A549 (cell line): ENCODE data around the gene BICRAL.

Experiments used
- POLR2A ChIP-seq: IDR thresholded peaks from 2 replicates; pipeline ENCODE4 v1.6.1; 2012; ENCODE audit warnings: mild to moderate bottlenecking, low read length
- RCOR1 ChIP-seq: fragments of 150-350 bp; IDR thresholded peaks from 2 replicates; pipeline ENCODE4 v1.6.1; 2014; ENCODE audit warnings: antibody characterized with exemption, low read length, low read depth
- TF ChIP-seq, protein P1 (sequence below): fragments of >200 bp; sonication (Bioruptor Twin); formaldehyde crosslinking; IDR thresholded peaks from 3 replicates; pipeline ENCODE4 v1.5.1; 2016

DNA sequence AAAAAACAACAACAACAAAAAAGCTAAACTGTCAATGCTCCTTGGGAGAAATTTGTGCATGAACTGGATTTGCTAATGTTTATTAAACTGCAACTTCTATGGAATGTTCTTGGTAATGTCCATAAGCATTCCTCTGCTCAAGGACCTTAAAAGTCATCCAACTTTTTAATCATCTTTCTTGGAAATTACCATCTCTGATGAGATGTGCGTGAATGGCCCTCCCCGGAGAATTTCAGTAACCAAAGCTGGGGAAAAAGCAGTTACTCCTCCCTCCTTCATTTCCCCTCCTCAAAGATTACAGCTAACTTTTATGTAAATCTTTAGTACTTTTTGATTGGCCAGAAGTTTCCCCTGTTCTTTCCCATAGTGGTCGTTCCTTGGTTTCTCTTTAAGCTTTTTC lies 41.1 kb upstream of the BICRAL start:
- TF ChIP-seq RCOR1 (no peak), POLR2A (no peak)
- TF ChIP-seq, protein P1, sequence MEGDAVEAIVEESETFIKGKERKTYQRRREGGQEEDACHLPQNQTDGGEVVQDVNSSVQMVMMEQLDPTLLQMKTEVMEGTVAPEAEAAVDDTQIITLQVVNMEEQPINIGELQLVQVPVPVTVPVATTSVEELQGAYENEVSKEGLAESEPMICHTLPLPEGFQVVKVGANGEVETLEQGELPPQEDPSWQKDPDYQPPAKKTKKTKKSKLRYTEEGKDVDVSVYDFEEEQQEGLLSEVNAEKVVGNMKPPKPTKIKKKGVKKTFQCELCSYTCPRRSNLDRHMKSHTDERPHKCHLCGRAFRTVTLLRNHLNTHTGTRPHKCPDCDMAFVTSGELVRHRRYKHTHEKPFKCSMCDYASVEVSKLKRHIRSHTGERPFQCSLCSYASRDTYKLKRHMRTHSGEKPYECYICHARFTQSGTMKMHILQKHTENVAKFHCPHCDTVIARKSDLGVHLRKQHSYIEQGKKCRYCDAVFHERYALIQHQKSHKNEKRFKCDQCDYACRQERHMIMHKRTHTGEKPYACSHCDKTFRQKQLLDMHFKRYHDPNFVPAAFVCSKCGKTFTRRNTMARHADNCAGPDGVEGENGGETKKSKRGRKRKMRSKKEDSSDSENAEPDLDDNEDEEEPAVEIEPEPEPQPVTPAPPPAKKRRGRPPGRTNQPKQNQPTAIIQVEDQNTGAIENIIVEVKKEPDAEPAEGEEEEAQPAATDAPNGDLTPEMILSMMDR, result no peak
